NCI-H1105 treated with DMSO at 0.1 percent for 48 hours (cell line): ENCODE measurements around the gene LRBA.
"Not testable (repeated sequence)": the region's sequence is repeated elsewhere in the genome, so short reads cannot be mapped to it uniquely, and the experiment has no call there.

ENCODE experiments used
- DNase-seq: peaks from one replicate; lab custom pipeline; 2025; lab: John Stamatoyannopoulos, UW

LRBA gene

DNA sequence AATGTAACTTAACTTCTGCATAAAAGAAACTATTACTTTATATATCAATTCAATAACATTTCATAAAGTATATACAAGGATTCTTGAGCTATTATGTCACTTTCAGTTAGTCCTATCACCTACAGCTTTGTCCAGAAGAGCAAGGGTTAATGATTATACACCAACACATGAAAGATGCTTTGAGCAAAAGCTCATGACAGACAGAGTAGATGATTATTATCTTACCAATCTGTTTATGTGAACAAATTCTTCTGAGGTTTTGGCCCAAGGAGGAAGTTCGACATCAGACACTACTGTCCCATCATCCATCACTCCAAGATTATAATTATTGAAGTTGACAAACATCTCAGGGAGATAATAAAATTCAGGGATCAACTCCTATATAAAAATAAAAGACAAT is 599.9 kb downstream of the LRBA start:
- no peak for DNase-seq

DNA sequence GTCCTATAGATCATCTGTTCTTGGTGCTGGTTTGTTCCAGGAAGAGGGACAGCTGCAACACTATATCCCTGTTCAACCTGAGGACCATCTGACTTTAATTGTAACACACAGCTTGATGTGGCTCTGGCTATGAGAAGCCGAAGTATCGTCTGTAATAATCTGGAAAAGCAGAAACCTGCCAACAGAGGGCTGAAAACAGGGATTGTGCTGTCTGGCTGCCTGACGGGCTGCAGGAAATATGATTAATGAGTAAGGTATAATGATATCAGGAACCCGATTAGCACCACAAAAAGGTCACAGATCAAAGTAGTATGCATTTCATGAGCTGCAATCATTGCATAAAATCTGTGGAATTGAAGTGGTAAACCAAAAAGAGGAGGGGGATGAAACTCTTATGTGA is 603.6 kb downstream of the LRBA start:
- no peak for DNase-seq

DNA sequence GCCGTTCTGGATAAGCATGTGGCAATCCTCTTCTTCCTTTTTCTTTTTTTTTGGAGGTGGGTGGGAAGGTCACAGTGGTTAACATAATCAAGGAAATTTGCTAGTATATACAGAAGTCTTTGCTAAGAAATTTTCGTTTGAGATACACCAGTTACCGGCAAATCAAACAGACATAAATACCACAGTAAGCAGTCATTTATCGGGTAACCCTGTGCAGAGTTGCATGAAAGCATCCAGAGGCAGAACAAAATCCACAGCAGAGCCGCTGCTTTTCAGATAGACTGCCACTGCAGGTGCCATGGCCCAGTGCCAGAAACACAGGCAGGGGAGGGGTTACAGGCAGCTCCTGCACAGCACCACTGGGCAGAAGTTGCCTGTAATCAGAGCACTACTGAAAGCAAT is 612.2 kb downstream of the LRBA start:
- DNase-seq, result peak; percentile 82

DNA sequence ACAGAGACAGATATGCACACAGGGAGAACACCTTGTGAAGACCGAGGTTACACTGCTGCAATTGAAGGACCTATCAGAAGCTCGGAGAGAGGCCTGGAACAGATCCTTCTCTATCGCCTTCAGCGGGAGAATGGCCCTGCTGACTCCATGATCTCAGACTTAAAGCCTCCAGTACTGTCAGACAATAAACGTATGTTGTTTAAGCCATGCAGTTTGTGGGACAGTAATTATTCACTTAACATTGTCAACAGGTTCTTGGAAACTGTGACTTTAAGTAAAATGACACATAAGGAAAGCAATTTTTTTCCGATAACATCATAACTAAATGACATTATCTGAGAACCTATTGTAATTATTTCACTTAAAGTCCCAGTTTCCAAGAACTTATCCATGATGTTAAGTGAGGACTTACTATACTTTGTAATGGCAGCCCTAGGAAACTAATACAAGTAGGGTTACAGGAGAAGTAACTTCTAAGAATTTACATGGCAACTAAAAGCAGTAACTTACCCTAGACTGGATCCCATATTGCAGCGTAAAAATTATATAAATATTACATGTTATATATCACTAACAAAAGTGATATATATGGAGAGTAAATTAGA is 613.9 kb downstream of the LRBA start:
- no peak for DNase-seq

DNA sequence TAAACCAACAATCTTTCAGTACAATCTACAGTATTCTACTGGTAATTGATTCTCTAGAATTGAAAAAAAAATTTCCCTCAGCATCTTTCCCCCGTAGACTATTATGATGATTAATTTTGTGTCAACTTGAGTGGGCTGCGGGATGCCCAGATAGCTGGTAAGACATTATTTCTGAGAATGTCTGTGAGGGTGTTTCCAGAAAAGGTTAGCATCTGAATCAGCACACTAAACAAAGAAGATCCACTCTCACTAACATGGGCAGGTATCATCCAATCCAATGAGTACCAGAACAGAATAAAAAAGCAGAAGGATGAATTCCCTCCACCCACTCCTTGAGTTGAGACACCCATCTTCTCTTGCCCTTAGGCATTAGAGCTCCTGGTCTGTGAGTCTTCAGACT is 619.2 kb downstream of the LRBA start:
- DNase-seq, result no peak

DNA sequence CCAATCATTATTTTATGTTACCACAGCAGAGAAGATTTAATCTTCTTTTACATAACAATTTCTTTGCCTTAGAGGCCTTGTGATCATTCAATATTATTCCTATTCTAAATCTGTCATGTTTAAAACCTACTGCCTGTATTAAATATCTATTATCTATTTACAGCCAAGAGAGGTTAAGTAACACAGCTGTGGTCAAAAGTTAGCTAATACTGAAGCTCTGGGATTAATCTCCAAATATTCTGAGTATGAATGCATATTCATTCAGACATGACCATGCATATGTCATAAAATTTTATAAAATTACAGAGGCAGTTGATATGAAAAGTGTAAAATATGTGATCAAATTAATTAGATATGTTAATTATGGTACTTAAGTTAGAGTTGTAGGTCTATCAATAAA is 621.0 kb downstream of the LRBA start:
- DNase-seq, result no peak

DNA sequence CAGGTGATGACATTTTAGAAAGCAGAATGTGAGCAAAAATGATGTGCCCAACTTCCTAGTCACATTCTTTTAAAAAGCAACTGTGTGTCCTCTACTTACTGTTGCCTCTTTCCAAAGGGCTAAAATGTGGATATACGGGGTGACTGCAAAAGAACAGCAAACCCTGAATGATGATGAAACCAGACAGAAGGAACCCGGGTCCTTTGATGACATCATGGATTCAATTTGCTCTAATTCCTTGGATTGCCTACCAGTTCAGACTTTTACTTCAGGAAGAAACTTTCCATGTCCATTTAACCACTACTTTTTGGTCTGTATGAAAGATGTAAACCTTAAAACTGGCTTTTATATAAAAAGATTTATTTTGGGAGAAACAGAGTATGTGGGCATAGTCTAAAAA is 624.0 kb downstream of the LRBA start:
- DNase-seq, result no peak

DNA sequence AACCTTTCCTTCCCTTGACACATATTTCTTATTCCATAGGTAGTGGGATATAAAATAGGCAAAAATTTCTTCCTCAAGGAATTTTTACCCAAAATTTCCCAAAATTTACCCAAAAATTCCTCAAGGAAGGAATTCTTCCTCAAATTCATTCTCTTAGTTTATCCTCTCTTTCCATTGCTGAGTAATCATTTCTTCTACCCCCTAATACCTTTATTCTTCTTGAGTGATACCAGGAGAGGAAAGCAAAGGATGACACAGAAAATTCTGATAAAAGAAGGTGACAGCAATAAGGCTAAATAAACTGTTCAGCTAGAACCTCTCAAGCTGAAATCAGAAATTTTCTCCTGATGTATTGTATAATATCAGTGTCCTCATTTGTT is 624.6 kb downstream of the LRBA start:
- DNase-seq, result no peak

DNA sequence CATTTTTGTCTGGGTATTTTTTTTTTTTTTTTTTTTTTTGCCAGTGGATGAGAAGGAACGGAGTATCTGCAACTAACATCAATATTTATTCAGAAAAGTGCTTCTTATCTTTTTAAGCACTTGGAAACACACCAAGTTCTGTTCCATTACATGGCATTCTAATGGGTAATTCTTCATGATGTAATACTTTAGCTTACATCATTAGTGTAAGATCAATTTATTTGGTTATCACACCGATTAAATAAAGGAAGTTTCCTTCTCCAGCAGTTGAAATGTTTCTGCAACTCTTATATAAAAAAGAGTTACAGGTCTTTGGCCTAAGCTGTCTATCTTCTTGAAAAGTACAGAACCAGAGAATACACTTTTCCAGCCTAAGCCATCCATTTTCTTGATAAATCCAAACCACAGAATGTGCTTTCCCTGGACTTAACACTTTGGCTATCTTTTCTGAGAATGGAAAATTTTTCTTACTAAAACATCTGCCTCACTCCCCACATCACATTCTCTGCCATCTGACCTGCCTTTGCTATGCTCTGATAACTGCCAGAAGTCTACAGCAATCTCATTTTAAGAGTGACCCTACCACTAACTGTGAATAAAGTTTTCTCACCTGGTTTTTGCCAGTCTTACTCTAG is 625.1 kb downstream of the LRBA start:
- no peak for DNase-seq

DNA sequence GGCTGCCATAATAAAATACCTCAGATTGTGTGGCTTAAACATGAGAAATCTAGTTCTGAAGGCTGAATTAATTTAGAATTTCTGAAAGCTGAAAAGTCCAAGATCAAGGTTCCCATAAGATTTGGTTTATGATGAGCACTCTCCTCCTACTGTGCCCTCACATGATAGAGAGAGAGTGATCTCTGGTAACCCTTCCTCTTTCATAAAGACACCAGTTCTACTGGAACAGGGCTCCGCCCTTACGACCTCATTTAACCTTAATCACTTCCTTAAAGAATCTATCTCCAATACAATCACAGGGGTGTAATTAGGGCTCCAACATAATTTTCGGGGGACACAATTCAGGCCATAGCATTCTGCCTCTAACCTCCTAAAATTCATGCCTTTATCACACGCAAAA is 627.1 kb downstream of the LRBA start:
- no peak for DNase-seq

DNA sequence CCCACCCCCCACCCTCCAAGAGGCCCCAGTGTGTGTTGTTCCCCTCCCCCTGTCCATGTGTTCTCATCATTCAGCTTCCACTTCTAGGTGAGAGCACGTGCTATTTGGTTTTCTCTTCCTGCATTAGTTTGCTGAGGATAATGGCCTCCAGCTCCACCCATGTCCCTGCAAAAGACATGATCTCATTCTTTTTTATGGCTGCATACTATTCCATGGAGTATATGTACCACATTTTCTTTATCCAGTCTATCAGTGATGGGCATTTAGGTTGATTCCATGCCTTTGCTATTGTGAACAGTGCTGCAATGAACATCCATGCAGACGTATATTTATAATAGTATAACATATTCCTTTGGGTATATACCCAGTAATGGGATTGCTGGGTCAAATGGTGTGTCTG is 628.7 kb downstream of the LRBA start:
- DNase-seq, result not testable (repeated sequence)

DNA sequence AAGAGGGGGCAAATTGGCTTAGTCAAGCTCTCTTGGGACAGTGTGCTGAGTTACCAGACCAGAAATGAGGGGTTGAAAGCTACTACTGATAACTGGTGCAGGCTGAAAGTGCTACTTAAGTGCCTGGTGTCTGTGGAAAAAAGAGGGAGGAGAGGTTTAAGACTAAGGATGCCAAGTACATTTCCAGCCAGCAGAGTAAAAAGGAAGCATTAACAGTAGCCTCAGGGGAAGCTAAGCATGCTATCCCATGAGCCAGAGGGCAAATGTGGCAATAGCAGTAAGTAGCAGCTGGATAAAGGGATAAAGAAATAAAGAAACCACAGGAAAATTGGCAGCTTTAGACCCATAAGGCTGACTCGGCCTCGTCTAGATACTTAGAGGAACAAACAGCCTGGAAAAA is 629.5 kb downstream of the LRBA start:
- no peak for DNase-seq

DNA sequence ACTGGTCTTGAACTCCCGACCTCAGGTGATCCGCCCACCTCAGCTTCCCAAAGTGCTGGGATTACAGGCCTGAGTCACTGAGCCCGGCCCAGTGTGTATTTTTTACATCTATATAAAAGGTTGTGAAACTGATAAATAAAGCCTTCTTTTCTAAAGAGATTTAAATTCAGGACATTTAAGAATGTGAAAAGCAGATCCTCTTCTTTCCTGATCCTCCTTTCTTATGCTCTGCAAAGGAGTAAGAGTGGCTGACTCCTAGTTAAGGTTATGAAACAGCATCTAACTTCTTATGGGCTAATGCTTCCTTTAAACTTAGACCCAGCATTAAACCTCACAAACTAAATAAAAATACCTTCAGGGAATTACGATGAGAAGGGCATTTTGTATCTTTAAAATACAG is 630.8 kb downstream of the LRBA start:
- DNase-seq, result no peak

DNA sequence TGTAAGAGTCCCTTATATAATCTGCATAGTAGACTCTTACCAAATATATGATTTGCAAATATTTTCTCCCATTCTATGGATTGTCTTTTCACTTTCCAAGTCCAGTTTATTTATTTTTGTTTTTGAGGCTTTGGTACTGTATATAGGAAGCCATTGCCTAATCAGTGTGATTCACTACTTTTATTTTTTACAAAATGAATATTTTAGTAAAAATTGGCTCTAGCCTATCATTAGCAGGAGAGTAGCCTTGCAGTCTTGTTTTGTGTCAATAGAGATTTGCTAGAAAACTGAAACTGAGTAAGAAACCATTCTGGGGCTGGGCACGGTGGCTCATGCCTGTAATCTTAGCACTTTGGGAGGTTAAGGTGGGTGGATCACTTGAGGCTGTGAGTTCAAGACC is 633.1 kb downstream of the LRBA start:
- DNase-seq, result no peak

DNA sequence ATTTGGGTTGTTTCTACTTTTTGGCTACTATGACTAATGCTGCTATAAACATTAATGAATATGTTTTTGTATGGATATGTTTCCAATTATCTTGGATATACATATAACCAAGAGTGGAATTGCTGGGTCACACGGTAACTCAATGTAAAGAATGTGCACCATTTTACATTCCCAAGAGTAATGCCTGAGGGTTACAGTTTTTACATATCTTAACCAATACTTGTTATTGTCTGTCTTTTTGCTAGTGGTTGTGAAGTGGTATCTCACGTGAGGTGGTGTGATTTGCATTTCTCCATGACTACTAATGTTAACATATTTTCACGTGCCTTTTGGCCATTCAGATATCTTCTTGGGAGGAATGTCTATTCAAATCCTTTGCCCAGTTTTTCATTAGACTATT is 633.5 kb downstream of the LRBA start:
- no peak for DNase-seq

DNA sequence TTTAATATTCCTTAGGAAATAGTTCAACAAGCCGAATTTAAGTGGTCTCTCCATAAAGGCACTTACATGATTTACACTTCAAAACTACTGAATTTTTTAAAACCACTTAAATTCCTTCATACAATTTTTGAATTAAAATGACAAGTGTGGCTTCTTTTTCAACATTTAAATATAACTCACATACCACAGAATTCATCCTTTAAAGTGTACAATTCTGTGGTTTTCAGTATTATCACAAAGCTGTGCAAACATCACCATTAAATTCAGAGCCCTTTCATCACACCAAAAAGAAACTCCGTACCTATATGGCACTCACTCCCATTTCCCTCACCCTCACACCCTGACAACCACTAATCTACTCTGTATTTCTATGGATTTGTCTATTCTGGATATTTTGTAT is 634.0 kb downstream of the LRBA start:
- no peak for DNase-seq

DNA sequence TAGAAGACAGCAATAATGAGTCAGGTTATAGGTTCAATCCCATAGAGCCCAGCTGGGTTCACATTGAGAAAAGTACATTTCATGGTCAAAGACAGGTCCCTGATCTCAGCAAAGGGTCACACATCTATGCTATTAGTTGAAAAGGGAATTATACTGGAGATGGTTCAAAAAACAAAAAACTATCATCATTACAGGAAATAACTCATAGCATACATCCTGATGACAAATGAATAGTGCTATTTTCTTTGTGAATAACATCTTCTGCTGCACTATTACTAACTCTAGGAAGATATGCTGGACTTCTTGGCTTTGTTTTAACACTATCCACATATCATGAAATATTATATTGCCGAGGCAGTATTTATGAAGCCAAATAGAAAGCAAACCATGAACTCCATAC is 635.6 kb downstream of the LRBA start:
- DNase-seq, result no peak

DNA sequence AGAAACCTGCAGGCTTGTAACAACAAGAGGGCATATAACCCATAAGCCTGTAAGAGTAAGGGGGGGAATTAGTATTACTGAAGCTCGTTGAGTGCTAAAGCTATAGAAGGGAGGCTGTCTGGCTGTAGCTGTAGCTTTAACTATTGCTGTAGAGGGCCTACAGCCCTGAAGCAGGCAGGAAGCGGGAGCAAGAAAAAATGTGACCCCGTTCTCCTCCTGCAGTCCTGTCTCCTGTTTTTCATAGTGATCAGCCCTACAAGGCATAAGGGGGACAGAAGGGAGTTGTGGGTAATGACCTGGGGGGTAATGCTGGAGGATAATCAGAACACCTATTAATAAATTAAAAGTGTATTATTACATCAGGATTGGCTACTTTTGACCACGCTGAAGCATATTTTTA is 640.1 kb downstream of the LRBA start:
- DNase-seq, result no peak

DNA sequence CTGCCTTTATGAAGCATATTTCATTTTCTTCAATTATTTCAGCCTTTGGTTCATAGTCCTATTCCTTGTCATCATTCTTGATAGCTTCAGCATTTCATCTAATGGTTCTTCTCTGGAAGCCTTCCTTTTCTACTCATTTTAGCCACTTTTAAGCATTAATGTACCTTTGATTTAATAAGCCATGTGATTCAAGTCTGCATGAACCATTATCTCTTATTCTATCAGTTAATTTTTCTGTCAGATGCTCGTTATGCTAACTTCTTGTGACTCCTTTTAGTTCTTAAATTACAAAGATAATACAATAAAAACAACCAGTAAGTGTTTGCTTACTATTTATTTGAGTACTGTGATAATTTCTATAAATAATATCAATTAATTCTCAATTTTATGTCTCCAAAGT is 643.2 kb downstream of the LRBA start:
- no peak for DNase-seq

DNA sequence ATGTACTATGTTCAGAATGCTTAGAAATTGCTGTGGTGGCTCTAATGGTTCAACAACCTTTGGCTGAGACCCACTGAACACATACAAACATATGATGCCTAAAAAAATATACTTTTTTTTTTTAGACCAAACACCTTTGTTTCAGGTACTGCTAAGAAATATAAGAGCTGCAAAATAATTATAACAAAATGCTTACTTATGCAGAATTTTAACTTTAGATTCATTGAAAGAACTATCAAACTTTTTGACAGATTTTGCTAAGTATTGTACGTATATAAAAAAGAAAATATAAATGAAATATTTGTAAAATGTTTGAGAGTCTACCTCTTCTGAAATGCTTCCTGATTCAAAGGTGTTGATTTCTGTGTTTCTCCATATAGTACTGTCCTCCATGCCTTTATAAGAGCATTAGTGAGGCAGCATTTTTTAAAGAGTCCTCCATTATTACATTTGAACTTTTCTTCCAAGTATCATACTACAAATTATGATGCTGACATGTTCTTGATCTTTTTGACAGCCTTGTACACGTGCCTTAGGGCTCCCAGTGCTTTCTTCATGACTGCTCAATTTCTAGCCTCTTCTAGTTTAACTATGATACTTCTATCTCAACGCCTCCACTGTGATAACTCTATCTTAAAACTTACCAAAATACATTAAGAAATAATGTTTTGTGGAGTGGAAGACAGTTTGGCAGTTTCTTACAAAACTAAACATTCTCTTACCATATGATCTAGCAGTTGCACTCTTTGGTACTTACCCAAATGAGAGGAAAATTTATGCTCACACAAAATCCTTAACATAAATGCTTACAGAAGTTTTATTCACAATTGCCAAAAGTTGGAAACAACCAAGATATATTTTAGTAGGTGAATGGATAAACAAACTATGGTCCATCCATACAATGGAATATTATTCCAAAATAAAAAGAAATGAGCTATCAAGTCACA is 645.4 kb downstream of the LRBA start:
- no peak for DNase-seq

DNA sequence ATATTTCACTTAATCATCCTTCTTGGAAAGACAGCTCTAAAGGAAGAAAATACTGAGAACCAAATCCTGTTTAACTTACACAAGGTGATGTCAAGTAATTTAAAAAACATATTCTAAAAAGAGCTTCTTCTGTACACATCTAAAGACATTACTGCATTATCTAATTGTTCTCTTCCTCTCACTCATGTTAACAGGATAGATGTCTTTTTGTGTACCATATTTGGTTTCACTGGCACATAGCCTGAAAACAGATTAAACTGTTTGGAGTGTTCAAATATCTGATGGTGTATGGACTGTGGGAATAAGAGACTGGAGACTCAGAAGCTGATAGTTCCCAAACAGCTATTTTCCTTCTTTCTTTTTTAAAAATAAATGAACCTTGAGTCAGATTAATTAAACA is 646.4 kb downstream of the LRBA start:
- DNase-seq, result peak; percentile 59

DNA sequence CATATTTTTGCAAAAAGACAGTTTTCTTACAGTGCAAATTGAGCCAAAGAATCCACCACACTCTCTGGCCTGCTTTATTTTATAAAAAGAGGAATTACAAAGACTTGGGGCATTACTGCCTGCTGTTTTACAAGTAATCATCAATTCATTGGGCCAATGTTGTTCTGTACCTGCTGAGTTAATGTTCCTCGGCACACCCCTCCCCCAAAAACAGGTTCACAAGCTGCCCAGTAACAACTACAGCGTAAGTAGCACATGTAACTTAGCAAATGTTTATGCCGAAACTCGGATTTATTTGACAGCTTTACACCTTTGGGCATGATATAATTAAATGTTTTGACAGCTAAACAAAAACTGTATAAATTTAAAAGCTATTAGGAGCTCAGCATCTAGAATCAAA is 647.8 kb downstream of the LRBA start:
- no peak for DNase-seq

DNA sequence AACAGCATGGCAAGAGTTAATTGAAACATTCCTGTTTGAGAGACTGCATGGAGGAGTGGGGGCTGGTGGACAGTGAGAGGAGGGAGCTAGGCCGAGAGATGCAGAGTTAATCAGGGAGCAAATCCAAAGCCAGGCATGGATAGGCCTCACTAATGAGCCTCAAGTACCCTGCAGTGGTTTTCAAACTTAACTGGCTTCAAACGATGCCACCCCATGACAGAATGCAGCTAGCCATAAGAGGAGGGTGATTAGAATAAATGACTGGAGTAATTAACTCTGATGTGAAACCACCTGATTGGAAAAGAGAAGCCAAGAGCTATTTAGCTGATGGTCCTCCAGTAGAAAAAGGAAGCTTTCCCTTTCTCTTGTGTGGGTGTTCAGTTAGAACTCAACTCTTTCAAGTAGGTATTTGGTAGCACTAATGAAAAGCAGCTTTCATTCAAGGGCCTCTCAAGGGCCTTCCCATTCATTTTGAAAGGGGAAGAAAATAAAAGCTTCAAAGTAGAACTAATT is 648.5 kb downstream of the LRBA start:
- peak; percentile 97 for DNase-seq
